Measurements from ENCODE around the gene CCDC82.

CCDC82 gene

GRCh38 chr11:96356848-96357247, 32.9 kb downstream of the CCDC82 start:
- no peak for DNase-seq (ENCODE audit: low read depth, low spot score)
- H3K4me3 ChIP-seq (ENCODE audit: low read depth, low read length): no peak overlapping the region
- CTCF ChIA-PET: interaction anchor here (0.6 to 1.6 kb wide), 4 partner anchors 12 to 1034 kb away, joined by 3 to 9 read pairs (median 3); partner anchors contain the start of gene MAML2
- POLR2A ChIA-PET: no interaction called here
- no peak for TF ChIP-seq CTCF (IDR thresholded peaks at IDR 0.05; ENCODE audit: insufficient read depth, low read length, missing control alignments)

GRCh38 chr11:96342961-96343711, 46.6 kb downstream of the CCDC82 start, which contains the start of gene MAML2:
Gene MAML2, minus strand, starts transcription at chr11:96343195. Its CDS starts 1,300 bp downstream, at chr11:96341895.
- TF ChIP-seq CTCF (IDR thresholded peaks at IDR 0.05; ENCODE audit: insufficient read depth, low read length, missing control alignments): peak; percentile 94
- peak; percentile 76 for DNase-seq (ENCODE audit: low read depth, low spot score)
- ChIA-PET CTCF (interaction anchor here (0.6 to 5.6 kb wide), 110 partner anchors 8 to 552 kb away, joined by 3 to 57 read pairs (median 5); partner anchors contain the start of genes CCDC82 and JRKL), POLR2A (interaction anchor here (0.6 to 2.0 kb wide), 13 partner anchors 32 to 507 kb away, joined by 3 to 10 read pairs (median 3); partner anchors contain the start of genes CCDC82 and JRKL)
- H3K4me3 ChIP-seq (ENCODE audit: low read depth, low read length): peak within 1 kb of the TSS; percentile 81

- ChIA-PET POLR2A (interaction anchor here (0.8 to 2.0 kb wide), 9 partner anchors 31 to 252 kb away, joined by 3 to 10 read pairs (median 4); partner anchors contain the start of genes CCDC82 and JRKL), CTCF (interaction anchor here (0.6 to 5.6 kb wide), 107 partner anchors 8 to 551 kb away, joined by 3 to 57 read pairs (median 5); partner anchors contain the start of genes CCDC82 and JRKL)
- TF ChIP-seq CTCF (IDR thresholded peaks at IDR 0.05; ENCODE audit: insufficient read depth, low read length, missing control alignments): no peak
- no peak for DNase-seq (ENCODE audit: low read depth, low spot score)
- H3K4me3 ChIP-seq (ENCODE audit: low read depth, low read length): peak overlapping the region; percentile 81
Observed at GRCh38 chr11:96342014-96342960, 47.4 kb downstream of the CCDC82 start.

GRCh38 chr11:96341211-96342013, 48.3 kb downstream of the CCDC82 start:
- TF ChIP-seq CTCF (IDR thresholded peaks at IDR 0.05; ENCODE audit: insufficient read depth, low read length, missing control alignments): peak; percentile 68
- peak overlapping the region; percentile 81 for H3K4me3 ChIP-seq (ENCODE audit: low read depth, low read length)
- CTCF ChIA-PET: interaction anchor here (0.7 to 5.6 kb wide), 30 partner anchors 9 to 507 kb away, joined by 3 to 57 read pairs (median 6); no protein-coding TSS in a partner anchor
- DNase-seq (ENCODE audit: low read depth, low spot score): no peak
- POLR2A ChIA-PET: interaction anchor here (1.3 to 2.0 kb wide), 3 partner anchors 30 to 186 kb away, joined by 4 to 10 read pairs (median 4); no protein-coding TSS in a partner anchor

- TF ChIP-seq CTCF (IDR thresholded peaks at IDR 0.05; ENCODE audit: insufficient read depth, low read length, missing control alignments): no peak
- CTCF ChIA-PET: interaction anchor here (0.7 to 5.6 kb wide), 15 partner anchors 9 to 506 kb away, joined by 3 to 57 read pairs (median 3); no protein-coding TSS in a partner anchor
- DNase-seq (ENCODE audit: low read depth, low spot score): no peak
- peak overlapping the region; percentile 81 for H3K4me3 ChIP-seq (ENCODE audit: low read depth, low read length)
- POLR2A ChIA-PET: interaction anchor here (1.3 to 1.6 kb wide), 2 partner anchors 32 to 33 kb away, joined by 3 to 9 read pairs; no protein-coding TSS in a partner anchor
Observed at GRCh38 chr11:96340555-96340885, 49.2 kb downstream of the CCDC82 start.

Measured in AG04449 (cell line).